ENCODE measurements around the gene UBFD1.
"Not testable (repeated sequence)": the region's sequence is repeated elsewhere in the genome, so short reads cannot be mapped to it uniquely, and the experiment has no call there.

The UBFD1 gene

GRCh38 chr16:23535901-23536300 lies 21.6 kb upstream of the UBFD1 start:
- no peak for TF ChIP-seq CTCF (conservative IDR thresholded peaks at IDR 0.05; ENCODE audit: control insufficient read depth, insufficient read depth, low read depth, low read length)
- DNase-seq (ENCODE audit: low read depth), result peak; percentile 14

GRCh38 chr16:23537390-23537789 lies 20.1 kb upstream of the UBFD1 start:
- TF ChIP-seq CTCF (conservative IDR thresholded peaks at IDR 0.05; ENCODE audit: control insufficient read depth, insufficient read depth, low read depth, low read length), result no peak
- DNase-seq (ENCODE audit: low read depth), result no peak

More at GRCh38 chr16:23535901-23536300, 21.6 kb upstream of the UBFD1 start:
- H3K4me3 ChIP-seq (ENCODE audit: control insufficient read depth, low read depth, low read length), result no peak overlapping the region

GRCh38 chr16:23538919-23539278 lies 18.6 kb upstream of the UBFD1 start:
- H3K4me3 ChIP-seq (ENCODE audit: control insufficient read depth, low read depth, low read length), result no peak overlapping the region
- DNase-seq (ENCODE audit: low read depth), result no peak
- no peak for TF ChIP-seq CTCF (conservative IDR thresholded peaks at IDR 0.05; ENCODE audit: control insufficient read depth, insufficient read depth, low read depth, low read length)

More at GRCh38 chr16:23537390-23537789, 20.1 kb upstream of the UBFD1 start:
- H3K4me3 ChIP-seq (ENCODE audit: control insufficient read depth, low read depth, low read length), result no peak overlapping the region

- DNase-seq (ENCODE audit: low read depth), result no peak
- H3K4me3 ChIP-seq (ENCODE audit: control insufficient read depth, low read depth, low read length), result no peak overlapping the region
- TF ChIP-seq CTCF (conservative IDR thresholded peaks at IDR 0.05; ENCODE audit: control insufficient read depth, insufficient read depth, low read depth, low read length), result no peak
These were observed 17.3 kb upstream of the UBFD1 start for GRCh38 chr16:23539984-23540816.

- not testable (repeated sequence) for DNase-seq (ENCODE audit: low read depth)
These were observed 16.7 kb upstream of the UBFD1 start for GRCh38 chr16:23540817-23541178.

GRCh38 chr16:23544436-23544835 lies 13.1 kb upstream of the UBFD1 start:
- no peak for DNase-seq (ENCODE audit: low read depth)
- no peak for TF ChIP-seq CTCF (conservative IDR thresholded peaks at IDR 0.05; ENCODE audit: control insufficient read depth, insufficient read depth, low read depth, low read length)
- no peak overlapping the region for H3K4me3 ChIP-seq (ENCODE audit: control insufficient read depth, low read depth, low read length)

More at GRCh38 chr16:23540817-23541178, 16.7 kb upstream of the UBFD1 start:
- not testable (repeated sequence) for H3K4me3 ChIP-seq (ENCODE audit: control insufficient read depth, low read depth, low read length)

GRCh38 chr16:23549938-23550337 lies 7.6 kb upstream of the UBFD1 start:
- no peak overlapping the region for H3K4me3 ChIP-seq (ENCODE audit: control insufficient read depth, low read depth, low read length)
- no peak for TF ChIP-seq CTCF (conservative IDR thresholded peaks at IDR 0.05; ENCODE audit: control insufficient read depth, insufficient read depth, low read depth, low read length)
- no peak for DNase-seq (ENCODE audit: low read depth)

Measured in fibroblast of mammary gland (primary cell).